Dendritic cell treated with granulocyte-macrophage colony-stimulating factor and Interleukin-4, amounts not matched to agents 40 ng/mL and 50 ng/mL, for 4 days (primary cell): ENCODE measurements around the gene LVRN.
"Not testable (repeated sequence)": the region's sequence is repeated elsewhere in the genome, so short reads cannot be mapped to it uniquely, and the experiment has no call there.

Source experiments
- H3K27ac Mint-ChIP-seq: one replicate; pipeline ENCODE4 v1.8.0; 2022; ENCODE audit warnings: mild to moderate bottlenecking, mixed read lengths
- H3K27me3 Mint-ChIP-seq: one replicate; pipeline ENCODE4 v1.8.0; 2022; ENCODE audit warnings: mild to moderate bottlenecking, mixed read lengths
- H3K36me3 Mint-ChIP-seq: one replicate; pipeline ENCODE4 v1.8.0; 2022; ENCODE audit warnings: low read depth, mixed read lengths
- H3K4me1 Mint-ChIP-seq: one replicate; pipeline ENCODE4 v1.8.0; 2022; ENCODE audit warnings: low read depth, mixed read lengths
- H3K4me3 Mint-ChIP-seq: one replicate; pipeline ENCODE4 v1.8.0; 2022; ENCODE audit warnings: mild to moderate bottlenecking, moderate library complexity, mixed read lengths
- H3K9me3 Mint-ChIP-seq: one replicate; pipeline ENCODE4 v1.8.0; 2022; ENCODE audit warnings: mixed read lengths
- intact Hi-C: fragments of 100-400 bp; cut with micrococcal nuclease; formaldehyde crosslinking; loops from one replicate; pipeline ENCODE4 v1.15.0; 2022

Gene LVRN, protein sequence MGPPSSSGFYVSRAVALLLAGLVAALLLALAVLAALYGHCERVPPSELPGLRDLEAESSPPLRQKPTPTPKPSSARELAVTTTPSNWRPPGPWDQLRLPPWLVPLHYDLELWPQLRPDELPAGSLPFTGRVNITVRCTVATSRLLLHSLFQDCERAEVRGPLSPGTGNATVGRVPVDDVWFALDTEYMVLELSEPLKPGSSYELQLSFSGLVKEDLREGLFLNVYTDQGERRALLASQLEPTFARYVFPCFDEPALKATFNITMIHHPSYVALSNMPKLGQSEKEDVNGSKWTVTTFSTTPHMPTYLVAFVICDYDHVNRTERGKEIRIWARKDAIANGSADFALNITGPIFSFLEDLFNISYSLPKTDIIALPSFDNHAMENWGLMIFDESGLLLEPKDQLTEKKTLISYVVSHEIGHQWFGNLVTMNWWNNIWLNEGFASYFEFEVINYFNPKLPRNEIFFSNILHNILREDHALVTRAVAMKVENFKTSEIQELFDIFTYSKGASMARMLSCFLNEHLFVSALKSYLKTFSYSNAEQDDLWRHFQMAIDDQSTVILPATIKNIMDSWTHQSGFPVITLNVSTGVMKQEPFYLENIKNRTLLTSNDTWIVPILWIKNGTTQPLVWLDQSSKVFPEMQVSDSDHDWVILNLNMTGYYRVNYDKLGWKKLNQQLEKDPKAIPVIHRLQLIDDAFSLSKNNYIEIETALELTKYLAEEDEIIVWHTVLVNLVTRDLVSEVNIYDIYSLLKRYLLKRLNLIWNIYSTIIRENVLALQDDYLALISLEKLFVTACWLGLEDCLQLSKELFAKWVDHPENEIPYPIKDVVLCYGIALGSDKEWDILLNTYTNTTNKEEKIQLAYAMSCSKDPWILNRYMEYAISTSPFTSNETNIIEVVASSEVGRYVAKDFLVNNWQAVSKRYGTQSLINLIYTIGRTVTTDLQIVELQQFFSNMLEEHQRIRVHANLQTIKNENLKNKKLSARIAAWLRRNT

GRCh38 chr5:115962239-115962564 lies at the start of gene LVRN:
Gene LVRN (plus strand): TSS chr5:115962475. CDS start chr5:115962618, 143 bp downstream.
- no peaks in the 10 kb centered on the region for H3K36me3 Mint-ChIP-seq
- intact Hi-C loops = no loop called here
- H3K9me3 Mint-ChIP-seq = no peaks in the 10 kb centered on the region
- H3K27ac Mint-ChIP-seq = no peak within 1 kb of the TSS
- peaks cover 59% of the 10 kb centered on the region for H3K27me3 Mint-ChIP-seq
- H3K4me3 Mint-ChIP-seq = peak within 1 kb of the TSS; percentile 26
- H3K4me1 Mint-ChIP-seq = peaks cover 19% of the 10 kb centered on the region

GRCh38 chr5:115913623-115914400 lies 48.5 kb upstream of the LVRN start:
- H3K4me3 Mint-ChIP-seq, H3K4me1 Mint-ChIP-seq, H3K9me3 Mint-ChIP-seq, H3K27ac Mint-ChIP-seq, intact Hi-C loops, H3K27me3 Mint-ChIP-seq: not testable (repeated sequence)
- H3K36me3 Mint-ChIP-seq = peaks cover 19% of the 10 kb centered on the region

DNA sequence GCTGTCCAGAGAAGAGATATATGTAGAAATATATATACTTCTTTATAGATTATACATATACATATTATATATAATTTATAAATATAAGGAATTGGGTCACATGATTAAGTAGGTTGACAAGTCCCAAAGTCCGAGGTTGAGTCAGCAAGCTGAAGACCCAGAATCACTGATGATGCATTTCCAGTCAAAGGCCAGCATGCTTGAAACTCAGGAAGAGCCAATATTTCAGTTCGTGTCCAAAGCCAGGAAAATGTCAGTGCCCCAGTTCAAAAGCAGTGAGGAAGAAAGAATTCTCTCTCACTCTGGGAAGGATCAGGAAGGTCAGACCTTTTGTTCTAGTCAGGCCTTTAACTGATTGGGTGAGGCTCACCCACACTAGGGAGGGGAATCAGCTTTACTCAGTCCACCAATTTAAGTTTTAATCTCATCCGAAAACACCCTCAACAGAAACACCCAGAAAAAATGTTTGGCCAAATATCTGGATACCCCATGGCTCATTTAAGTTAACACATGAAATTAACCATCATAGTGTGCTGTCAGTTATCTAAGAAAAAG lies 42.0 kb upstream of the LVRN start:
- peaks cover 12% of the 10 kb centered on the region for H3K36me3 Mint-ChIP-seq
- H3K4me1 Mint-ChIP-seq = no peaks in the 10 kb centered on the region
- intact Hi-C loops = no loop called here
- no peak overlapping the region for H3K4me3 Mint-ChIP-seq
- no peak overlapping the region for H3K27ac Mint-ChIP-seq
- H3K27me3 Mint-ChIP-seq = no peaks in the 10 kb centered on the region
- no peaks in the 10 kb centered on the region for H3K9me3 Mint-ChIP-seq

- H3K9me3 Mint-ChIP-seq, H3K36me3 Mint-ChIP-seq, H3K4me3 Mint-ChIP-seq, H3K4me1 Mint-ChIP-seq, intact Hi-C loops, H3K27ac Mint-ChIP-seq, H3K27me3 Mint-ChIP-seq: not testable (repeated sequence)
Measured at GRCh38 chr5:115928578-115929407, 33.5 kb upstream of the LVRN start.

- intact Hi-C loops = not testable (repeated sequence)
Measured at GRCh38 chr5:115930171-115930570, 32.1 kb upstream of the LVRN start.

DNA sequence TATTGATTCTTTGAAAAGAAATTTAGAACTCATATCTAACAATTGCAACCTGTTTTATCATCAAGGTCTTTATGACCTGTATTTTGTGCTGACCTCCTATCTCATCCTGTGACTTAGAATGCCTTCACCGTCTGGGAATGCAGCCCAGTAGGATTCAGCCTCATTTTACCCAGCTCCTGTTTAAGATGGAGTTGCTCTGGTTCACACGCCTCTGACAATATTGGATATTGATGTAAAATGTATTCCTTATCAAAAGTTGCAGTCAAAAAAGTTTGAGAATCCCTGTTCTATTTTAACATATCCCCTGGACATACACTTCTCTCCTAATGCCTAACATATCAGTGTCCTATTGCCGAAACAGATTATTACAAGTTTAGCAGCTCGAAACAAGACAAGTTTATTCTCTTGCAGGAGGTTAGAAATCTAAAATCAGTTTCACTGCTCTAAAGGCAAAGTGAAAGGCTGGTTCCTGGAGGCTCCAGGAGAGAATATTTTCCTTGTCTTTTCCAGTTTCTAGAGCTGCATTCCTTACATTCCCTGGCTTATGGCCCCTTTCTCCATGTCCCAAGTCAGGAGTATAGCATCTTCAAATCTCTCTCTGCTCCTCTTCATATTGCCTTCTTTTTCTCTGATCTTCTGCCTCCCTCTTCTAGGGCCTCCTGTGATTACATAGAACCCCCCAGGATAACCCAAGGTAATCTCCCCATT lies 31.5 kb upstream of the LVRN start:
- no peaks in the 10 kb centered on the region for H3K36me3 Mint-ChIP-seq
- no peak overlapping the region for H3K27ac Mint-ChIP-seq
- no peak overlapping the region for H3K4me3 Mint-ChIP-seq
- intact Hi-C loops = no loop called here
- no peaks in the 10 kb centered on the region for H3K4me1 Mint-ChIP-seq
- H3K27me3 Mint-ChIP-seq = no peaks in the 10 kb centered on the region
- no peaks in the 10 kb centered on the region for H3K9me3 Mint-ChIP-seq

More at GRCh38 chr5:115930171-115930570, 32.1 kb upstream of the LVRN start:
- H3K4me1 Mint-ChIP-seq, H3K4me3 Mint-ChIP-seq, H3K36me3 Mint-ChIP-seq, H3K27me3 Mint-ChIP-seq, H3K9me3 Mint-ChIP-seq, H3K27ac Mint-ChIP-seq: not testable (repeated sequence)

DNA sequence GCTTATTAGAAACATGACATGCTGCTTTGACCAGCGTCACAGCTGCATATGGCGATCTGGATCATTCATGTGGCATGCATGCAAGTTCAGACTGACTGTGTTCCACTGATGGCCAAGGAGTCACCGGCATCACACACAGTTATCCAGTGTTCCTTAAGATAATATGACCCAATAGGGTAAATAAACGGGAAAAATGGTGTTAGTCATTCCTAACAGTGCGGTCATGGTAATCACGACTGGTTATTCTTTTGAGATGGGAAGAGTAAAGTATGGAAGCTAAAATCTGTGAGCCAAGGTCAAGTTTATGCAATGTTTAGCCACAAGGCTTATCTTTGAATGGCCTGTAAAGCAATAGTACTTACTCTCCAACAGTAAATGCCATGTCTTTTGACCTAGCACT lies 29.3 kb upstream of the LVRN start:
- intact Hi-C loops = no loop called here
- Mint-ChIP-seq H3K4me1 (no peaks in the 10 kb centered on the region), H3K36me3 (no peaks in the 10 kb centered on the region), H3K27me3 (peaks cover under 1% of the 10 kb centered on the region), H3K4me3 (no peak overlapping the region), H3K9me3 (no peaks in the 10 kb centered on the region), H3K27ac (no peak overlapping the region)

DNA sequence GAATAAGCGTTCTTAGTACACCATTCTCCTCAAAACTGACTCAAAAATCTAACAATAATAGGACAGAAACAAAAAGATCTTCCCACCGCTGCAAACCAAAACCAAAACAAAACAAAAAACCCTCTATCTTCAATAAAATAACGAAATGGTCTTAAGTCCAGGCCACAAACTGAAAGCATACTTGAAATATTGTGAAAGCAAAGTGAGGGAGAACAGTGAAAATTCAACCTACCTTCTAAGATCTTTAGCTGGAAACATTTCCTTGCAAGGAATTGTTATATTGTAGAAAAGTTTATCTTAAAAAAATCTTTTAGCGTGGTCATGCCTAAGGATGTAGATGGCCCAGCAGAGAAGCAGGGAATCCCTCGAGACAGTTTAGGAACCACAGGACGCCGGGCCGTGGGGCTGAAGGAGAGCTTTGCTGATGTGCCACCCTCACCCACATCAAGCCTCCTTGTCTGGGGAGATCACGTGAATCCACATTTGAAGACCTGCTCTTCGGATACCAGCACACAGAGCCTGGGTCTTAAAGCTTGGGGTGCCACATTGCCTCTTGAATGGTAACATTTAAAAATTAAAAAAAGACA lies 27.8 kb upstream of the LVRN start:
- H3K4me1 Mint-ChIP-seq = no peaks in the 10 kb centered on the region
- no peak overlapping the region for H3K27ac Mint-ChIP-seq
- H3K4me3 Mint-ChIP-seq = no peak overlapping the region
- intact Hi-C loops = no loop called here
- no peaks in the 10 kb centered on the region for H3K36me3 Mint-ChIP-seq
- no peaks in the 10 kb centered on the region for H3K9me3 Mint-ChIP-seq
- H3K27me3 Mint-ChIP-seq = peaks cover 2% of the 10 kb centered on the region

DNA sequence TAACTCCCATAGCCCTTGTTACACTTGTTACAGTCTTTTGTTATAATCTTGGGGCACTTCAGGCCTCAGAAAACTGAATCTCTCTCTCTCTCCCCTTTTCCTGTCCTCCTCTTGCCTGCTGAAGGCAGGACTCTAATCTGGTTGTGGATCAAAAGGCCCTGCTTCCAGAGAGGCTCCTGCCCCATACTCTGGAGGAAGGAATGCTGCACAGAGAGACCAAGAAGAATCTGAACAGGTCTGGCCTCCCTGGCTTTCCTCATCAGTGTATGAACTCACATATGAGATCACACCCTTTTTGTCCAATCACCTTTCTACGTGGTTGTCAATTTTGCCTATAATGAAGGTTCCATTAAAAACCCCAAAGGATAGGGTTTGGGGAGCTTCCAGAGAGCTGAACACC lies 26.2 kb upstream of the LVRN start:
- intact Hi-C loops = no loop called here
- Mint-ChIP-seq H3K27me3 (peaks cover 2% of the 10 kb centered on the region), H3K4me1 (no peaks in the 10 kb centered on the region), H3K9me3 (no peaks in the 10 kb centered on the region), H3K4me3 (no peak overlapping the region), H3K36me3 (no peaks in the 10 kb centered on the region), H3K27ac (no peak overlapping the region)

- H3K9me3 Mint-ChIP-seq = no peaks in the 10 kb centered on the region
Measured at GRCh38 chr5:115939059-115939458, 23.2 kb upstream of the LVRN start.

GRCh38 chr5:115940080-115940810 lies 22.0 kb upstream of the LVRN start:
- no peaks in the 10 kb centered on the region for H3K9me3 Mint-ChIP-seq
- no peaks in the 10 kb centered on the region for H3K4me1 Mint-ChIP-seq
- peaks cover 2% of the 10 kb centered on the region for H3K27me3 Mint-ChIP-seq
- H3K36me3 Mint-ChIP-seq = no peaks in the 10 kb centered on the region
- H3K4me3 Mint-ChIP-seq = no peak overlapping the region
- intact Hi-C loops = no loop called here
- H3K27ac Mint-ChIP-seq = no peak overlapping the region

More at GRCh38 chr5:115939059-115939458, 23.2 kb upstream of the LVRN start:
- Mint-ChIP-seq H3K4me1 (no peaks in the 10 kb centered on the region), H3K4me3 (no peak overlapping the region), H3K36me3 (no peaks in the 10 kb centered on the region), H3K27ac (no peak overlapping the region), H3K27me3 (peaks cover 2% of the 10 kb centered on the region)
- intact Hi-C loops = no loop called here
